BJ (cell line): ENCODE measurements around the gene IZUMO1. TPM values are rescaled to one million over a fixed set of nuclear protein-coding genes. Genes with fewer than 3 reads are reported as not detected.

ENCODE experiments used
- CTCF ChIA-PET: fragments of 350-600 bp; formaldehyde crosslinking; extraction: SDS; loops from one replicate; lab custom pipeline; 2021; ENCODE audit warnings: antibody characterized with exemption, inconsistent platforms; lab: Yijun Ruan, JAX
- POLR2A ChIA-PET: fragments of 300-600 bp; sonication (Branson Sonifier 250); formaldehyde crosslinking; extraction: SDS; loops from one replicate; lab custom pipeline; 2021; ENCODE audit warnings: antibody characterized with exemption; lab: Charles Lee
- DNase-seq: peaks from one replicate; pipeline ENCODE4 v3.0.0-alpha.2; 2011; ENCODE audit warnings: low read depth
- H3K27me3 ChIP-seq: 2 replicates; pipeline ENCODE4 v1.6.0; 2011; ENCODE audit warnings: low read length; ENCODE audit not compliant: control insufficient read depth, insufficient read depth
- H3K36me3 ChIP-seq: 2 replicates; pipeline ENCODE4 v1.5.1; 2011; ENCODE audit warnings: low read length; ENCODE audit not compliant: control insufficient read depth, insufficient read depth
- H3K4me3 ChIP-seq: 2 replicates; pipeline ENCODE4 v1.5.1; 2011; ENCODE audit warnings: low read depth, mild to moderate bottlenecking, control low read depth, low read length
- polyA plus RNA-seq: library from polyadenylated mRNA; depleted of rRNA; stranded (reverse); fragments of >200 nt; gene quantifications from 2 replicates; pipeline ENCODE4 v1.2.3, GENCODE V29; 2011
- TF ChIP-seq, protein P1 (sequence below): IDR thresholded peaks from 2 replicates; pipeline ENCODE4 v1.5.1; 2011; ENCODE audit warnings: low read depth, mild to moderate bottlenecking, control low read depth, inconsistent platforms, low read length, moderate library complexity; ENCODE audit not compliant: insufficient read depth

The IZUMO1 gene
- polyA plus RNA-seq, 1 experiment = not detected

DNA sequence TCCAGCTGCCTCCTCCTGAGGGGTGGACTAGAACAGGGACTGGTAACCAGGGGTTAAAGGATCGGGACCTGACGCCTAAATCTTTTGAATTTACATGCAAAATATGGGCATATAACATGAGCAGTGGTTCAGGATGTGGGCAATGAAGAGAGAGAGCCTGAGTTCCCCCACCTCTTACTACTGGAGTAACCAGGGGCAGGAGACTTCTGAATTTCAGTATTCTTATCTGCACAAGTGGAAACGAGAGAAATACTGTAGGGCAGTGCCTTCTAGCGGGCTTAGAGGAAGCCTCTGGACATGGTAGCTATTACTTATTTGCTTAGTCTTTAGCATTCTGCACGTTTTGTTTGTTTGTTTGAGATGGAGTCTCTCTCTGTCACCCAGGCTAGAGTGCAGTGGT, 37.8 kb upstream of the IZUMO1 start:
- Histone ChIP-seq H3K27me3 (no peaks in the 10 kb centered on the region), H3K36me3 (no peaks in the 10 kb centered on the region), H3K4me3 (no peak overlapping the region)
- ChIA-PET CTCF (interaction anchor here (1.6 to 5.2 kb wide), 5 partner anchors 10 to 60 kb away, joined by 5 to 36 read pairs (median 9); partner anchors contain the start of gene HSD17B14), POLR2A (no interaction called here)
- TF ChIP-seq, protein P1, sequence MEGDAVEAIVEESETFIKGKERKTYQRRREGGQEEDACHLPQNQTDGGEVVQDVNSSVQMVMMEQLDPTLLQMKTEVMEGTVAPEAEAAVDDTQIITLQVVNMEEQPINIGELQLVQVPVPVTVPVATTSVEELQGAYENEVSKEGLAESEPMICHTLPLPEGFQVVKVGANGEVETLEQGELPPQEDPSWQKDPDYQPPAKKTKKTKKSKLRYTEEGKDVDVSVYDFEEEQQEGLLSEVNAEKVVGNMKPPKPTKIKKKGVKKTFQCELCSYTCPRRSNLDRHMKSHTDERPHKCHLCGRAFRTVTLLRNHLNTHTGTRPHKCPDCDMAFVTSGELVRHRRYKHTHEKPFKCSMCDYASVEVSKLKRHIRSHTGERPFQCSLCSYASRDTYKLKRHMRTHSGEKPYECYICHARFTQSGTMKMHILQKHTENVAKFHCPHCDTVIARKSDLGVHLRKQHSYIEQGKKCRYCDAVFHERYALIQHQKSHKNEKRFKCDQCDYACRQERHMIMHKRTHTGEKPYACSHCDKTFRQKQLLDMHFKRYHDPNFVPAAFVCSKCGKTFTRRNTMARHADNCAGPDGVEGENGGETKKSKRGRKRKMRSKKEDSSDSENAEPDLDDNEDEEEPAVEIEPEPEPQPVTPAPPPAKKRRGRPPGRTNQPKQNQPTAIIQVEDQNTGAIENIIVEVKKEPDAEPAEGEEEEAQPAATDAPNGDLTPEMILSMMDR = no peak
- DNase-seq = no peak

DNA sequence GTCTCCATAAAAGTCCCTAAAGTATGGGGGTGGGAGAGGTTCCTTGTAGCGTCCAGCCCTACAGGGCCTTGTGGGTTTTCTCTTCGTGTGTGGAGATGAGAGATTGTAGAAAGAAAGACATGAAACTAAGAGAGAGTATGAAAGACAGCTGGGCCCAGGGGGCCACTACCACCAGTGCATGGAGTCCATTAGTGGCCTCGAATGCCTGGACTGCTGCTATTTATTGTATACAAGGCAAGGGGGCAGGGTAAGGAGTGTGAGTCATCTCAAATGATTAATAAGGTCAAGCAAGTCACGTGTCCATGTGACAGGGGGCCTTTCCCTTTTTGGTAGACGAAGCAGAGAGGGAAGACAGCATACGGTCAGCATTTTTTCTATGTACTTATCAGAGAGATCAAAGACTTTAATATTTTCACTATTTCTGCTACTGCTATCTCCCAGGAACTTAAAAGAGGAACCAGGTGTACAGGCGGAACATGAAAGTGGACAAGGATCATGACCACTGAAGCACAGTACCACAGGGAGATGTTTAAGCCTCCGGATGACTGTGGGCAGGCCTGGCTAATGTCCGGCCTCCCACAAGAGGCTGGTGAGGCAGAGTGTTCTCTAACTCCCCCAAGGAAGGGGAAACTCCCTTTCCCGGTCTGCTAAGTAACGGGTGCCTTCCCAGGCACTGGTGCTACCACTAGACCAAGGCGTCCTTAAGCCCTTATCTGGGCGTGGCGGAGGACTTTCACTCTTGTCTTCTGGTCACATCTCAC, 34.1 kb upstream of the IZUMO1 start:
- ChIA-PET CTCF (interaction anchor here (1.0 to 1.7 kb wide), 4 partner anchors 24 to 237 kb away, joined by 3 to 4 read pairs (median 4); partner anchors contain the start of gene HSD17B14), POLR2A (no interaction called here)
- TF ChIP-seq, protein P1 = no peak
- no peaks in the 10 kb centered on the region for H3K36me3 ChIP-seq
- no peak overlapping the region for H3K4me3 ChIP-seq
- H3K27me3 ChIP-seq = no peaks in the 10 kb centered on the region
- DNase-seq = no peak

DNA sequence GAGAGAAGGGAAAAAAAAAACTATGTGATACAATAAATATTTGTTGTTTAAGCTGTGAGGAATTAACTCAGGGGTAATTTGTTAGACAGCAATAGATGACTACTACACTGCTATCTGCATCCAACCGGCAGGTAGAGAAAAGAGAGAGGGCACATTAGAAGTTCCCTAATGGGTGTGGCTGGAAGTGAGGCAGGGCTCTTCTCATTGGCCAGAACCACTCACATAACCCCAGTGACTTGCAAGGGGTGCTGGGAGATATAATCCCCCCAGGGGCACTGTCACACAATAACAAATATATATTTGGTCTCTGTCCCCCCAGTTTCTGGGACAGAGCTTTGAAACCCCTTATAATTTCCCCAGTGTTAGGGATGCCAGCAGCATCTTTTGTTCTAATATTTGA, 32.9 kb upstream of the IZUMO1 start:
- H3K4me3 ChIP-seq = no peak overlapping the region
- no peaks in the 10 kb centered on the region for H3K27me3 ChIP-seq
- no peak for DNase-seq
- POLR2A ChIA-PET = no interaction called here
- CTCF ChIA-PET = interaction anchor here (1.1 to 1.9 kb wide), 4 partner anchors 16 to 134 kb away, joined by 3 to 8 read pairs (median 4); partner anchors contain the start of genes CA11 and HSD17B14
- TF ChIP-seq, protein P1 = no peak
- H3K36me3 ChIP-seq = no peaks in the 10 kb centered on the region

DNA sequence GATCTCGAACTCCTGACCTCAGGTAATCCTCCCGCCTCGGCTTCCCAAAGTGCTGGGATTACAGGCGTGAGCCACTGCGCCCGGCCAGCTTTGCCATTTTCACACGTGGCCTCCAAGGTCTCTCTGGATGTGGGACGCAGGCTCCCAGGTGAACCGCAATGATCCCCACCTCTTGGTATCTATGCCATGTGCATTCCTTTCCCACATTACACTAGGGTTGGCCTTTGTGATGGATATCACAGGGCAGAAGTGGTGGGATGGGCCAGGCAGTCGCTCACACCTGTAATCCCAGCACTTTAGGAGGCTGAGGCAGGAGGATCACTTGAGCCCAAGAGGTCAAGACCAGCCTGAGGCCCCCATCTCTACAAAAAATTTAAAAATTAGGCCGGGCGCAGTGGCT, 31.0 kb upstream of the IZUMO1 start:
- DNase-seq = no peak
- CTCF ChIA-PET = interaction anchor here (0.7 to 1.9 kb wide), 2 partner anchors 18 to 68 kb away, joined by 3 to 8 read pairs; no protein-coding TSS in a partner anchor
- no peaks in the 10 kb centered on the region for H3K27me3 ChIP-seq

DNA sequence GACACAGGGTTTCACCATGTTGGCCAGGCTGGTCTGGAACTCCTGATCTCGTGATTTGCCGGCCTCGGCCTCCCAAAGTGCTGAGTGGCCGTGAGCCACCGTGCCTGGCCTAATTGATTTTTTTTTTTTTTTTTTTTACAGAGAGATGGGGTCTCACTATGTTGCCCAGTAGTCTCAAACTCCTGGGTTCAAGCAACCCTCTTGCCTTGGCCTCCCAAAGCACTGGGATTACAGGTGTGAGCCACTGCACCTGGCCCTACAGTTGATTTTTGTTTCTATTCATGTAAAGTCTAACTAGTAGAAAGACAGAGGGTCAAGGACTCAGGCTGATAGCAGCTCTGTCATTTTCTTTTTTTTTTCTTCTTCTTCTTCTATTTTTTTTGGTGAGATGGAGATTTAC, 30.4 kb upstream of the IZUMO1 start:
- H3K27me3 ChIP-seq = no peaks in the 10 kb centered on the region
- H3K36me3 ChIP-seq = no peaks in the 10 kb centered on the region
- CTCF ChIA-PET = no interaction called here
- H3K4me3 ChIP-seq = no peak overlapping the region
- TF ChIP-seq, protein P1 = no peak
- no peak for DNase-seq
- POLR2A ChIA-PET = no interaction called here

More for the DNA sequence above, 31.0 kb upstream of the IZUMO1 start:
- Histone ChIP-seq H3K36me3 (no peaks in the 10 kb centered on the region), H3K4me3 (no peak overlapping the region)
- POLR2A ChIA-PET = no interaction called here
- TF ChIP-seq, protein P1 = no peak
